GOT3 (cell line): ENCODE data around the gene PTTG1IP.

Experiments used
- DNase-seq: peaks from one replicate; lab custom pipeline; 2025; ENCODE audit warnings: mixed read lengths; lab: John Stamatoyannopoulos, UW

Gene PTTG1IP

DNA sequence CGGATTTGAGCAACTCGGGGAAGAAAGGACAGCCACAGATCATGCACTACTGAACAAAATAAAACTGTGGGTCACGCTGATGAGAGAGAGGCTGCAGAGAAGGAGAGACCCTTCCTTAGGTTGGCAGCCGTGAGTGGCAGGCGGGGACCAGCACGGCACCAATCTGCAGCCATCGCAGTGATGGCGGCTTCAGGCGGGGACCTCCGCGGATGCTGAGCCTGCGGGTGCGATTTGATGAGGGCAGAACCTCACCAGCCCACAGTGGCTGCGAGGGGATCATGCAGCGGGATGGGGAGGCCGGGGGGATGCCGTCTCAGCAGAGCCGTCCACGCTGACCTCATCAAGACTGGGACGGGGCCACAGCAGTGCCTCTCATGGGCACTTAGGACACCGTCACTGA is 35.4 kb upstream of the PTTG1IP start:
- no peak for DNase-seq

DNA sequence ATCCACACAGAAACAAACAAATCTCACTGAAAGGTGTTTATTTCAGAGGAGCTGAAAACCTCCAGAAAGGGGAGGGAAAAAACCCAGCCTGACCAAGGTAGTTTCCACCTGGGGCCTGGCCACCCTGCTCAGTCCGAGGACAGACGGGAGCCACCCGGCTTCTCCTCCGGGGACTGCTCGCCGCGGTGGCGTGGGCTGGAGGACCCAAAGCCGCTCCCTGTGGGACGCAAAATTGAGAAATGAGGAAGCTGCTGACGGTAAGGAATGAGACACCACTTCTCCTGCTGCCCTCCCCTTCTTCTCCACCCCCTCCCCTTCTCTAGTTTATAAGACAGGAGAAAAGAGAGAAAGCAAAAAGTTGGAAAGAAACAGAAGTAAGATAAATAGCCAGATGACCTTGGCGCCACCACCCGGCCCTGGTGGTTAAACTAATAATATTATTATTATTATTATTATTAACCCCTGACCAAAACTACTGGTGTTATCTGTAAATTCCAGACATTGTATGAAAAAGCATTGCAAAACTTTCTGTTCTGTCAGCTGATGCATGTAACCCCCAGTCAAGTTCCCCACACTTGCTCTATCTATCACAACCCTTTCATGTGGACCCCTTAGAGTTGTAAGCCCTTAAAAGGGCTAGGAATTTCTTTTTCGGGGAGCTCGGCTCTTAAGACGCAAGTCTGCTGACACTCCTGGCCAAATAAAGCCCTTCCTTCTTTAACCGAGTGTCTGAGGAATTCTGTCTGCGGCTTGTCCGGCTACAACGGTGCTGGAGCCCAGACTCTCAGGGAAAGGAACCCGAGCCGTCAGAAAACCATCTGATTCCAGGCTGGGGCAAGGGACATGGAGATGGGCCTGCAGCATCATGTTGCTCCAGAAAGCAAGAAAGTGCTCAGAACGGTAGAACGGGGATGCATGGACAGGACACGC is 34.7 kb upstream of the PTTG1IP start:
- no peak for DNase-seq

DNA sequence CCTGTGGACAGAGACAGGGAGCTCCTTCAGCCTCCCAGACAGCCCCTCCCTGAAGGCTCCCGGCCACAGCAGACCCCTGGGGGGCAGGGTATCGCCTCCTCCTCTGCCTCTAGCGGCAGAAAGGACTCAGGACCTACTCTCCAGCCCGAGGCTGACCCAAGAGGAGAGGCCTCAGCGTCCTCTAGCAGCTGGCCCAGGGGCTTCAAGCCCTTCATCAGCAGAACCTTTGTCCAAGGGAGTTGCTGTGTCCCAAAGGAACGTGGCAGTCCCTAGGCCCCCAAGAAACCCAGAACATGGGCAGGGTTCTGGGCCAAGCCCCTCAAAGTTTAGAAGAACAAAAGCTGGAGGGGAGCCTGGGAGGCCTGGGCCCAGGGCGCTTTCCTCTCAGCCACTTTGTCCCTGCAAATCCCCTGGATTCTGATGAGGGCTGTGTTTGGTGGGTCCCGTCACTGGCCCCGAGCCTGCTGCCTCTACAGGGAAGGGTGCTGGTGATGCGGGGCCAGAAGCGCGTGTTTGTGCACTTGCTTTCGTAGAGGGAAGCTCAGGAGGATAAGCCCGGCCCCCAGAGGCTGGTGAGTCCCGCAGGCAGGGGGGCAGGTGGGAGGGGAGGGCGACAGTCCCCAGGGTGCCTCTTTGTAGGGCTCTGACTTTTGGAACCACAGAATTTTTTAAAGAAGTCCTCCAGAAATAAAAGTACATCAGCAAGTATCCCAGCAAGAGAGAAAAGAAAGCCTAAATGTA is 33.9 kb upstream of the PTTG1IP start:
- DNase-seq, result no peak

DNA sequence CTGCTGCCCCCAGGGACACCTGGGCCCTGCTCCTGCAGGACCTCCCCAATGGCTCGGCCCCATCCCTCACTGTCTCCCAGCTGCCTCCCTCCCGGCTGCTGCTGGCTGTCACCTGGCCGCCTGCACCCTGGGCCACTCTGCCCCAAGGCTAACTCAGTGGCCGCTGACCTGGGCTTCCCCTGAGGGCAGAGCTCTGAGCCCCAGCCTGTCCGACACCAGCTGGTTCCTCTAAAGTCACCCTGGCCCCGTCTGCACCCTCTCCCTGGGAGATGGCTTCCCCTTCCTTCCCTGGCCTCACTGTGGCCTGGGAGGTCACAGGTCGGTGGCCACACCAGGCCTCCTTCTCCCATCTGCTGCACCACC is 32.2 kb upstream of the PTTG1IP start:
- no peak for DNase-seq

DNA sequence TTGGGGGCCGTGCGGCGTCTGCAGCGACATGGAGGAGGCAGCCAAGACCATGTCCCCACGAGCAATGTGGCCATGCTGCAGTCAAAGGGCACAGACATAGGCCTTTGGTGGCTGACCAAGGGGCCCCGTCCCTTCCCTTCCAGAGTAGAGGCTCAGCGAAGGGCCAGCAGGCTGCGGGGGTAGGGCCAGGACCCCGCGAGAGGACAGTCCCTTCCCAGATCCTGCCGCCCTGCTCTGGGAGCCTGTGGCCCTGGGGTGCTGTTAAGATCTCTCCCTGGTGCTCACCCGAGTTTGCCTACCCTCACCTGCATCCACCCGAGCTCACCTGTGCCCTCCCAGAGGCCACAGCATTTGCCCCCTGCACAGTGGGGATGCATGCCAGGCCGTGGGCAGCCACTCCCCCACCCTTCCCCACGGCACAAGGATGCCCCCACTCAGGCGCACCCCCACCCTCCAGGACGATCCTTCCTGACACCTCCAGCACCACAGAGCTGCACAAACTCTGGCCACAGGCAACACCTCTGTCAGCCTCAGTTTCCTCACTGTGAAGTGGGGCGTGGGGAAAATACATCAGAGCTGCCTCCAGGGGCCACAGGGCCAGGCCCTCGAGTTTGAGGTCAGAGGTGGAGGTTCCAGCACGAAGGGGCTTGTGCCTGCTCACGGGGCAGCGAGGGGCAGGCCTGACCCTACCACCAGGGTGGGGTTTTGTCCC is 31.7 kb upstream of the PTTG1IP start:
- no peak for DNase-seq

DNA sequence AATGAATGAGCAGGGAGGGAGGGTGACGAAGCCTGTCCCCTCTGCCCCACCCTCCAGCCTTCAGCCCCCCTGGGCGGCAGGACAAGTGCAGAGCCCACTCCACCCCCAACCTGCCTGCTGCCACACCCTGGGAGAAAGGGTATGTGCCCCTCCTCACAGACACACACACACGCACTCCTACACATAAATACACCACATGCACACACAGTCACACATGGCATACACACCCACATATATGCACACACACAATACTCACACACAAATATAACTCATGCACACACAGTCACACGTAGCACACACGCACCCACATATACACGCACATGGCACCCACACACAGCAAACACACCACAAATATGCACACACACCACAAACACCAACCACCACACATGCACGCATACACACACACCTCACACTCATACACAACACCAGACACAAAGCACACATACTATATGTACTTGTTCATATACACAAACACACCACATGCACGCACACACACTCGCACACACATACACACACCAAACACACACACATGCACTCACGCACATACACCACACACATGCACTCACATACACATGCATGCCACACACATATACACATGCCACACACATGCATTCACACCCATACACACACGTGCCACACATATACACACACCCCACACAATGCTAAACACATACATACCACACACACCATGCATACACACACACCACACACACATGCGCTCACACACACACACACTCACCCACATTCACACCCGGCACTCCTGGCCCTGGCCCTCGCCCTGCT is 30.8 kb upstream of the PTTG1IP start:
- DNase-seq, result no peak

DNA sequence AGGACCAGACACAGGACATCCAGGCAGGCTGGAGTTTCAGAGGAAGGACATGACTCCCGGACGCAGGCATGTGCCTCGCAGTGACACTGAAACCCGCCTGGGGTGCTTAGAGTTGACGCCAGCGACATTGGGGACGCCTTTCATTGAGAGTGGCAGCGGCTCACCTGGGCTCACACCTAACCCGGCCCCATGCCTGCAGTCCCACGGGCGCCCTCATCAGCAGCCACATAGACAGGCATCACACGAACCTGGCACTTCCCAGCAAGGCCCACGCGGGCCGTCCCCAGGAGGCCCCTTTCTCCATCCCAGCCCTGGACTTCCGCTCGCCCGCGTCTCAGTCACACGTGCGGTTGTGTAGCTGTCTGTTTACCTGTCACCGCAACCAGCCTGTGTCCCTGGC is 30.2 kb upstream of the PTTG1IP start:
- DNase-seq, result no peak

DNA sequence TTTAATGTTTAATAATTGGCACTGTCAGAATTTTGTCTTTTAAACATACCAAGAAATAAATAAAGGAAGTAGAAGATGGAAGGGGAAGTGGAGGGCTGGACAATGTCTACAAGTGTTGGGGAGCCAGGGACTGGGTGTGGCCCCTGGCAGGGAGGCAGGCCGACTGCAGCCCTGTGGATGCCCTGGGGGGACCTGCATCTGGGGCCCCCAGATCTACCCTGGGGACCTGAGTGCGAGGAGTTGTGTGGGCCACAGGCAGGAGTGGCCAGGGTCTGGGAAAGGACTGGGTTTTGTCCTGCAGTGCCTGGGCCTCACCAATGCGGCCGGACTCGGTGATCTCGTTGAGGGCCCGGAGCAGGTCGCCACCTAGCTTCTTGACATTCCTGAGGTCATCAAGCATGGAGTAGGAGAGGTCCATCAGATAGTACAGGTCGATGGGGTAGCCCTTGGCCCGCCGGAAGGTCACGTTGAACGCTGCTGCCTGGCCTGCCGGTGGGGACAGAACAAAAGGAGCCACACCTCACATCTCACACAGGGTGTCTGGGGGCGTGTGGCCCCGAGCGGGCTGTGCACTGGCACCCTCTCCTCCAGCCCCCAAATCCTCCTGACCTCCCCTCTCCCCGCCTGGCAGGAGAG is 29.7 kb upstream of the PTTG1IP start:
- no peak for DNase-seq

DNA sequence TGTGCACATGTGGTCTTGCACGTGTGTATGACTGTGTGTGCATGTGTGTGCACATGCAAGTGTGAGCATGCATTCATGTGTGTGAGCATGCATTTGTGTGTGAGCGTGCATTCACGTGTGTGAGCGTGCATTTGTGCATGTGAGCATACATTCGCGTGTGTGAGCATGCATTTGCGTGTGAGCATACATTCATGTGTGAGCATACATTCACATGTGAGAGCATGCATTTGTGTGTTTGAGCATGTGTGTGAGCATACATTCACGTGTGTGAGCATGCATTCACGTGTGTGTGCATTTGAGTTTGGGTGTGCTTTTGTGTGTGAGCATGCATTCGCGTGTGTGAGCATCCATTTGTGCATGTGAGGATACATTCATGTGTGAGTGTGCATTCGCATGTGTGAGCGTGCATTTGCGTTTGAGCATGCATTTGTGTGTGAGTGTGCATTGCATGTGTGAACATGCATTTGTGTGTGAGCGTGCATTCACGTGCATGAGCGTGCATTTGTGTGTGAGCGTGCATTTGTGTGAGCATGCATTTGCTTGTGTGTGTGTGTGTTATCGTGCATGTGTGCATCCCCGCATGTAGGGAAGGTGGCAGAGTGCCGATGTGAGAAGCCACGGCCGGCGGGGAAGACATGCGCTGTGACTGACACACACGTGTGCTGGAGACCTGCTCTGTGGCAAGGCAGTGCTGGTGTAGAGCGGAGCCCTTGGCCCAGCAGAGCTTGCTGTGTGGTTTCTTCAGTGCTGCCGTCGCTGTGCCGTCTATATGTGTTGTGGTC is 29.0 kb upstream of the PTTG1IP start:
- DNase-seq, result no peak

DNA sequence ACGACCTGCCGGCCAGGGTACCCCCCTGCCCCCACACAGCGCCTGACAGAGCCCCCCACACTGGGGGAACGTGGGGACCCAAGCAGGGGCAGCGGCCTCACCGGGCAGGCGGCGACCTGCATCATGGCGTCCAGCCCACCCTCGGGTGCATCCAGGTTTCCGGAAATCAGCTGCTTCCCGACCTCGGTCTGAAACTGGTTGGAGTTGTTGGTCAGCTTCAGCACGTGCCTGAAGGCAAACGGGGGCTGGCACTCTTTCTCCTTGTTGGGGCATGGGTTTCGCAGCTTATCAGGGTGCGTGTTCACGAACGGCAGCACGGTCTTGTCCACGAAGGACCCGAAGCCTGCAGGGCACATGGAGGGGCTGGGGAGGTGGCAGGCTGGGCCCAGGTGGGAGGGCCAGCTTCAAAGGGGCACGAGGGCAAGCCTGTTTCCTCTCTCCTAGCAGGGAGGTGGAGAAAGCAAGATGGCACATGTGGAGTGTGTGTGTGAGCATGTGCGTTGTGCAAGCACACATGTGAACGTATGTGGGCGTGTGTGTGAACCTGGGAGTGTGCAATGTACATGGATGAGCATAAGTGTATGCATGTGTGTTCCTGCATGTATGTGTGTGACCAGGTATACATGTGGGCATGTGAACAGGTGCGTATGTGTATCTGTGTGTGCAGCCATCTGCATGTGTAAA is 28.0 kb upstream of the PTTG1IP start:
- no peak for DNase-seq

DNA sequence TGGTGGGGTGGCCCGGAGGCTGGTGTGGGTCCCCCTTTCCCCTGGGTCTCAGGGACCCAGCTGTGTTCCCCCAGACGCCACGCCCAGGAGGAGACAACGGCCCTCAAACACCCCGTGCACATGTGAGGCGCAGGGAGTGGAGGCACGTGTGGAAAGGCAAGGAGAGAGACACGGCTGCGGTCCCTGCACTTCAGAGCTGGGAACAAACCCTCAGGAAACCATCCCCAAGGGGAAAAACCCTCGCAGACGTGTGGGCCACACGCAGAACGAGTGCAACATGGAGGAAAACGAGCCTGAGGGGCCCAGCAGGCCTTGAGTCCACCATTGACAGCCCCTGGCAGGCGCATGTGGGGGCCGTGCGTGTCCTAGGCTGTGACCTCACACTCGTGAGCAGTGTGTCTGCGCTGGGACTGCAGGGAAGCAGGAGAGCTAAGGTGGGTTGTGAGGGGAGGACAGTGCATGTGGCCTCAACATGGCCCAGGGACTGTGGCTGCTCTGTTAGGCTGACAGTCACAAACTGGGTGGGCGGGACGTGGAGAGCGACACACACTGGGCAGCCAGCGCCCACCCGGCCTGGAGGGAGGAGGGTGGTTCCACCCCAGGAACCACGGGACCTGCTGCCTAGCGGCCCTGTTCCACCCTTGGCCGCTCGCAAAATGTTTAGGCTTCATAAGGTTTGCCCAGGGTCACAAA is 27.2 kb upstream of the PTTG1IP start:
- no peak for DNase-seq

DNA sequence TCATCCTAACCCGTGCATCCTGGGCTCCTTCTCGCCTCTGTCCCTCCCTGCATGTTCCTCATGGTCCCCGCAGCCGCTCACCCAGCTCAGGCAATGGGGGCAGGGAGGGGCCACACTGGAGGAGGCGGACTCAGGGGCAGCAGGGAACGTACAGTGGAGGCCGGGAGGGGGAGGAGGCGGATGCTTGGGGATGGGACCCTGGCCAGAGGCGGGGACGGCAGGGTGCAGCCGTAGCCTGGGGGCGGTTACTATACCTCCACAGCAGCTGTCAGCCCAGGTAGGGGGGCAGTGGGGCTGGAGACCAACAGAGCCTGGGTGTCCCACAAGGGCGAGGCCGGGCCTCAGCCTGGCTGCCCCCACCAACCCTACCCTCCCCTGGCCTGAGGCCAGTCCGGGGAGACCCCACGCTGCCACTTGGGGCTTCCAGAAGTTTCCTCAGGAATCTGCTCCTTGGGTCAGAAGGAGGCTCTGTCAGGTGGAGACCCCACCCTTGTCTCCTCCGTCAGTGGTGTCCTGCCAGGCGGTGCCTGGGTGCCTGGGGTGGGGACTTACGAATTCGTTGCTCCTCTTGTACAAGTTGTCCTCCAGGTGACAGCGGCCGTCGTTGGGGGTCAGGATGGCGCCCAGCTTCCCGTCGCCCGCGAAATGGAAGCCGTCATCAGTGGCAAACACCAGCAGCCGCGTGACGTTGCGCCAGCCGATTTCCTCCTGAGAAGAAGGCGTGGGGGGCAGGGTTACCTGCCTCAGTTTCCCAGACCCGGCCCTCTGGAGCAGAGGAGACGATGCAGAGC is 26.5 kb upstream of the PTTG1IP start:
- DNase-seq, result no peak

DNA sequence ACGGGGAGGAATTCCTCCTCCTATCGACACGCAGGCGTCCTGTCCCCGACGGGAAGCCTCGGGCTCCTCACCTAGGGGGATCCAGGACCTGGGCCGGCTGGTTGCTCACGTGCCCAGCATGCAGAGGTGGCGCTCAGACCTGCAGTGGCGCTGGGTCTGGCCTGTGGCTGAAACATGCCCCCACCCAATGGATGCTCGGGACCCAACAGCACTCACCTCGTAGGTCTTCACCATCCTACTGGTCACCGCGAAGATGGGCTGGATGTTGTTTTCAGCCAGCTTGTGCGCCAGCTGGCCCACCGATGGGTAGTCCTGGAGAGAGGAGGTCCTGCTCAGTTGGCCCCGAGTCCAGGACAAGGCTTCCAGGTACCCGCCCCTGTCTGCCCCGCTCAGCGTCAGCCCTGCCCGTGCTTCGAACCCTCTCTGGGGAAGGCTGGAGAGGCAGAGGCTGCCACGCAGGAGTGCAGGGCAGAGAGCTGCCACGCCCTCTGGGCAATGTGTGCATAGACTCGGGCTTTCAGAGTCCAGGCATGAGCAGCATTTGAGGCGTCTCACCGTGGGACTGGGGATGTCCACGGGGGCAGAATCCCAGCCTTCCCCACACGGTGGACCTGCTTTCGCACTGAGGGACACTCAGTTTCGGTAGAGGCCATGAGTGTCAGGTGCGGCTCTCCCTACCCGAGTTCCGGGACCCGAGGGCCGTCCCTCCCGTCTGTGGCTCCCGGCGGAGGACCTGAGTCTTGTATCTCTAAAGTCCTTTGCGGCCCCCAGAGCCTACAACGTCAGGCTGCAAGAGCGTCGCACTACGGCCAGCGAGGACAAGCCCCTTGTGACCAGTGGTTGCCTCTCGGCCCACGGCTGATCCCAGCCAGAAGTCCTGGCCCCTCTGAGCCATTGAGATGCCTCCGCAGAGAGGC is 25.6 kb upstream of the PTTG1IP start:
- no peak for DNase-seq

DNA sequence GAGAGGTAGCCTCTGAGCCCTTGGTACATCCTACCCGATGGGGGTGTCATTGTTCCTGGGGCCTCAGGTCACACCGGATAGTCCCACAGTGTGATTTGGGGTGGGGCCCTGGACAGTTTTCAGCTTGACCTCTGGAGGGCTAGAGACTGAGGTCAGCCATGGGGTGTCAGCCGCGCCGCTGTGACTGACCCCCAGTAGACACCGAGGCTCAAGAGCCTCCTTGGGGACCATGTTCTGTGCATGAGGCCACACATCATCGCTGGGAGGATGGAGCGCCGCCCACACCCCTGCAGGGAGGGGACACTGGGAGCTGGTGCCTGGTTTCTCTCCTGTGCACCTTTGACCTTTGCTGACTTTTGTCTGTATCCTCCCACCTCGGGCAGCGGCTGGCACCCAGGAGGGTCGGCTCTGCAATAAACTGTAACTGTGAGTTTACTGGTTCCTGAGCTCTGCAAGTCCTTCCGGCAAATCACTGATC is 24.6 kb upstream of the PTTG1IP start:
- no peak for DNase-seq

DNA sequence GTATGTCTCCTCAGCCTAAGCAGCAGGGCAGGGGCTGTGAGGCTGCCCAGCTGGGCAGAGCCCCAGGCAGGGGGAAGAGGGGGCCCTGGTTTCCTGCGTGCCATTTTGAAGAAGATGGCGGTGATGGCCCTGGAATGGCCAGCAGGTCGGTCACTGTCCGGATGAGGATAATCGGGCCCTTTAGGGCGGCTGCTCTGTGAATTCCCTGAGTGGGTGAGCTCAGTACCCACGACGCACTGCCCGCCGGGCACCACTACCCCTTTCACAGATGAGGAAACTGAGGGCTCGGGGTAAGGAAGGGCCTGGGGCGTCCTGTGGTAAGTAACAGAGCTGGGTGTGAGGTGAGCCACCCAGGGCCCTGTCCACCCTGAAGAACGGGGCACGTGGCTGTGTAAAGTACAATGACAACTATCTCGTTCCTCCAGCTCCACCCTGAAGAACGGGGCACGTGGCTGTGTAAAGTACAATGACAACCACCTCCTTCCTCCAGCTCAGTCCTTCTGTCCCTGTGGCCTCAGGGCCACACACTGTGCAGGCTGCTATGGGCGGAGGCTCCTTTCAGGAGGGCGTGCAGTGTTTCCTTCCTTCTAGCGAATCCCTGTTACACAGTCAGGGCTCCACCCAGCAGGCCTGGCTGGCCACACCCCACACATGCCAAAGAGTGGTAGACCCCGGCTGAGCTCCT is 24.0 kb upstream of the PTTG1IP start:
- no peak for DNase-seq

DNA sequence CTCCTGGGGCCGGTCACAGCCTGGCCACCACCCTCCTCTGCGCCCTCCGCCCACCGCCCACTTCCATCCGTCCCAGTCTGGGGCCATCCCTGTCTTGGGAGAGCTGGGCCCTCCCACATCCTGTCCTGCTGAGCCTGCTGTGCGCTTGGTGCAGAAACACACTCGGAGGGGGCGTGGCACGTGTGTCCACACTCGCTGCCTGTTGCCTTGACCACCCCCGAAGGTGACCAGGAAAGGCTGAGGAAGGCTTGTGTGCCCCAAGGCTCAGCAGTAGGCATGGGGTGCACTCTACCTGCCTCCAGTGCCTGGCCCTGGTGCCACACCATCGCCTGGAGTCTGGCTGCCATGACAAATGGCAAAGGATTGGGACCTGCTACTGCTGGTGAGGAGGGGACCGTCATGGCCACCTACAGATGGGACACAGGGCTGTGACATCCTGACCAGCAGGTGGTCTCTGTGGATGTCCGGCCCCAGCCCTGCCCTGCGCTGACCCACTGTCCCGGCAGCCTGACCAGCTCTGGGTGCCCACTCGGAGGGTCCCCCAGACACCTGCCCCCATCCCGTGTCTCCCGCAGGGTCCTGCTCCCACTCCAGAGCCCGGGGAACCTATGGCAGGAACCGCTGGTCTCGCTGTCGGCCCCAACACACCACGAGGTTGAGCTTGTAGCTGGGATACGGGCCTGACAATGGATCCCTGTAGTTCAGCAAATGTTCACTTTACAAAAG is 23.2 kb upstream of the PTTG1IP start:
- DNase-seq, result no peak
